Brain microvascular endothelial cell (primary cell): ENCODE results near the gene FMO2.

Source experiments
- DNase-seq: peaks from one replicate; pipeline ENCODE4 v3.0.0-alpha.2; 2020
- H3K27ac ChIP-seq: fragments of 250-450 bp; sonication (Bioruptor Pico); 2 replicates; pipeline ENCODE4 v1.5.1; 2020; ENCODE audit warnings: mild to moderate bottlenecking, moderate library complexity
- H3K27me3 ChIP-seq: fragments of 250-450 bp; sonication (Bioruptor Pico); replicated peaks from 2 replicates; pipeline ENCODE4 v1.5.1; 2020; ENCODE audit warnings: mild to moderate bottlenecking
- H3K36me3 ChIP-seq: fragments of 250-450 bp; sonication (Bioruptor Pico); replicated peaks from 2 replicates; pipeline ENCODE4 v1.5.1; 2020; ENCODE audit warnings: mild to moderate bottlenecking
- H3K4me3 ChIP-seq: 2 replicates; pipeline ENCODE4 v1.5.1; 2011; ENCODE audit warnings: low read depth, mild to moderate bottlenecking, control low read depth, low read length, moderate library complexity
- in situ Hi-C: cut with HindIII; loops from 2 replicates; pipeline ENCODE4 v1.10.0; 2017; ENCODE audit warnings: low sequenced_read_pairs, low pct_ligation_motif_present
- TF ChIP-seq, protein P1 (sequence below): IDR thresholded peaks from 2 replicates; pipeline ENCODE4 v1.5.1; 2011; ENCODE audit warnings: low read depth, mild to moderate bottlenecking, moderate library complexity, low read length, control low read depth, inconsistent platforms; ENCODE audit errors: missing control alignments

FMO2 gene

DNA sequence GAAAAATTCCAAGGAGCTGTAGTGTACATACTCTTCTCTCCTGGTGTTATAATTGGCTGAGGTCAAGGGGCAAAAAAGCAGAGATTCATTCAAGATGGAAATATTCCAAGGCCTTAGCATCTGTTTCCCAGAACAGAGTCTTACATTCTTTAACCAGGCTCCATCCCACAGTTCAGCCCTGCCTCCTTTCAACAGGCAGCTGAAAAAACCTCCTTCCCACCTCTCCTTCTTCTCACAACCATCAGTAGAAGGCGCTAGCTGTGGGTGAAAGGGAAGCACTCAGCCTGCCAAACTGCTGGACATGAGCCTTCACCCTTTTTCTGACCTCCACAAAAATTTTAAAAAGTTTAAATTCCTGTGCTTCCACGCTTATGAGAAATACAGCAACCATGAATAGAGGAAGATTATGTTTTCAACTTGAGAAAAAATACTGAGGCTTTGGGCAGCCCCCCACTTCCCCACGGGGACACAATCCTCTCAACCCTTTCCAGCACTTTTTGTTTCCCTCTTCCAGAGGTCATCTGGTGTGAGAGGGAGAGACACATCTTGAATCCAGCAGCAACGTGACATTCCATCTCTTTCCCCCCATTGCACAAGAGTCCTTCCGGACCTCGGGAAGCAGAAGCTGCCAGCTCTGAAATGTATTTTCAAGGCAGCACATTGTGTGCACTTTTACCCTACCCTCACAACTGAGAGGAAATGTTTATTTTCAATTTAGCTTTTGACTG lies 43.2 kb upstream of the FMO2 start:
- Histone ChIP-seq H3K4me3 (no peak overlapping the region), H3K36me3 (no peaks in the 10 kb centered on the region), H3K27me3 (no peaks in the 10 kb centered on the region), H3K27ac (peak overlapping the region; percentile 12)
- in situ Hi-C loops, result no loop called here
- TF ChIP-seq, protein P1, sequence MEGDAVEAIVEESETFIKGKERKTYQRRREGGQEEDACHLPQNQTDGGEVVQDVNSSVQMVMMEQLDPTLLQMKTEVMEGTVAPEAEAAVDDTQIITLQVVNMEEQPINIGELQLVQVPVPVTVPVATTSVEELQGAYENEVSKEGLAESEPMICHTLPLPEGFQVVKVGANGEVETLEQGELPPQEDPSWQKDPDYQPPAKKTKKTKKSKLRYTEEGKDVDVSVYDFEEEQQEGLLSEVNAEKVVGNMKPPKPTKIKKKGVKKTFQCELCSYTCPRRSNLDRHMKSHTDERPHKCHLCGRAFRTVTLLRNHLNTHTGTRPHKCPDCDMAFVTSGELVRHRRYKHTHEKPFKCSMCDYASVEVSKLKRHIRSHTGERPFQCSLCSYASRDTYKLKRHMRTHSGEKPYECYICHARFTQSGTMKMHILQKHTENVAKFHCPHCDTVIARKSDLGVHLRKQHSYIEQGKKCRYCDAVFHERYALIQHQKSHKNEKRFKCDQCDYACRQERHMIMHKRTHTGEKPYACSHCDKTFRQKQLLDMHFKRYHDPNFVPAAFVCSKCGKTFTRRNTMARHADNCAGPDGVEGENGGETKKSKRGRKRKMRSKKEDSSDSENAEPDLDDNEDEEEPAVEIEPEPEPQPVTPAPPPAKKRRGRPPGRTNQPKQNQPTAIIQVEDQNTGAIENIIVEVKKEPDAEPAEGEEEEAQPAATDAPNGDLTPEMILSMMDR, result peak; percentile 41
- DNase-seq, result peak; percentile 73

DNA sequence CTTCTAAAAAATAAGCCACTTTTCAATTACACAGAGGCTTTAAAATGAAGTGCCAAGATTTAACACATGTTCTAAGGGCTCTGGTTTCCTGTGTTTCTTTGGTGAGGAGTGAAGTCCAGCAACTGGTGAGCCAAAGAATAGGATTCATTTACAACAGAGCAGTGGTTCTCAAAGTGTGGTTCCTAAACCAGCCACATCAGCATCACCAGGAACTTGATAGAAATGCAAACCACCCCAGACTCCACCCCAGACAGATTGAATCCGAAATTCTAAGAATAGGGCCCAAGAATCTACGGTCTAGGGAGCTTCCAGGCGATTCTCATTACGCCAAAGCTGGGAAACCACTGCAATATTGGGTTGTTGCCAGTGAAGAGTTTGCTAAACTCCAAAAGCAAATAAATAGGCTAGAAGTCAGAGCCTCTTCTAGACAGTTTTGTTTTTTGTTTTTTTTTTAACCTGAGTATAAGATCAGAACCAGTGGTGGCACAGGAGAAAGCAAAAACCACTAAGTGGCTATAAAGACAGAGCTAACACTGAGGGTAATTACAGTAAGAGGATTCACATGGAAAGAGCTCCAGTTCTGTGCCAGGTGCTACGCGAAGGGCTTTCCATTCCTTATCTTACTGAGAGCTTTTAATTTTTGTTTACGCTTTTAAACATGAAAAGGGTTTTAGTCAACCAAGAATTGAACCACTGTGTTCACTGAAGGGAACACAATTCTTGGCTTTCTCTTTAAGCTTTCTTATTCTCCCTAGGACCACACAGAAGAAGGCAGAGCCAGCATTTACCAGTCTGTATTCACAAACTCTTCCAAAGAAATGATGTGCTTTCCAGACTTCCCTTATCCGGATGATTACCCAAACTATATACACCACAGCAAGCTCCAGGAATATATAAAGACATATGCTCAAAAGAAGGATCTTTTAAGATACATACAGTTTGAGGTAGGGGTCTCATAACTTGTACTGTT lies 42.4 kb upstream of the FMO2 start:
- H3K27ac ChIP-seq, result peak overlapping the region; percentile 12
- in situ Hi-C loops, result no loop called here
- no peaks in the 10 kb centered on the region for H3K27me3 ChIP-seq
- no peak overlapping the region for H3K4me3 ChIP-seq
- TF ChIP-seq, protein P1, result no peak
- peak; percentile 28 for DNase-seq
- H3K36me3 ChIP-seq, result no peaks in the 10 kb centered on the region

DNA sequence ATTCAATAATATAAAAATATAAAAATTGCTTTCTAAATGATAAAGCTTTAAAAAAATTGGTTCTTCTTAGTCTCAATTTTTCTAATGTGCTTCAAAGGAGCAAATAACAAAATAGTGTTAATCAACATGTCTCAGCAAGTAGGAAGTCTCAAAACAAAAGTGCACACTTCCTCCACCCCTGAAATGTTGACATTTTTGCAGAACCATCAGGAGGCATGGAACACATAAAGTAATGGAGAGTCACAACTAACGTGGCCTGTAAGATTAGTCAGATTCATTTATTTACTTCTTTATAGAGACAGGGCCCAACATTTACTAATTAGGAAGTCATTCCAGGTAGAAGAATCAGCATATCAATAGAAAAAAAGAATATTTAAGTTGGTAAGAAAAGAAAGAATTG lies 34.9 kb upstream of the FMO2 start:
- no peak for DNase-seq
- in situ Hi-C loops, result no loop called here
- TF ChIP-seq, protein P1, result no peak
- Histone ChIP-seq H3K36me3 (no peaks in the 10 kb centered on the region), H3K27me3 (no peaks in the 10 kb centered on the region), H3K4me3 (no peak overlapping the region), H3K27ac (no peak overlapping the region)

DNA sequence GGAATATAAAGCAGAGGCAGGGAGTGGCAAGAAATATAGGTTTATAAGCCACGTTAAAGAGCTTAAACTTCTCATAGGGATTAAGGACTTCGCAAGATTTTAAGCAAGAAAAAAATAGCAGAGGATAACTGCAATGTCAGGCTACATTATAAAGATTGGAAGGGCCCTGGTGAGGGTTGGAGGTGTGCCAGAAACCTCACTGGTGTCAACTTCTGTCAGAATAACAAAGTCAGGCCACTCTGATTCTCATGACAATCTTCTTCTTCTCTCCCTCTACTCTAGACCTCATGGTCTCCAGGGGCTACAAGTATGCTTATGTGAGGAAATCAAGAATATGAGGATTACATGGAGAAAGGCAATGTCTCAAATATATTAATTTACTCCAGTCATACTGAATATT lies 32.6 kb upstream of the FMO2 start:
- H3K36me3 ChIP-seq, result no peaks in the 10 kb centered on the region
- H3K4me3 ChIP-seq, result no peak overlapping the region
- TF ChIP-seq, protein P1, result no peak
- DNase-seq, result no peak
- in situ Hi-C loops, result no loop called here
- no peaks in the 10 kb centered on the region for H3K27me3 ChIP-seq
- H3K27ac ChIP-seq, result no peak overlapping the region

DNA sequence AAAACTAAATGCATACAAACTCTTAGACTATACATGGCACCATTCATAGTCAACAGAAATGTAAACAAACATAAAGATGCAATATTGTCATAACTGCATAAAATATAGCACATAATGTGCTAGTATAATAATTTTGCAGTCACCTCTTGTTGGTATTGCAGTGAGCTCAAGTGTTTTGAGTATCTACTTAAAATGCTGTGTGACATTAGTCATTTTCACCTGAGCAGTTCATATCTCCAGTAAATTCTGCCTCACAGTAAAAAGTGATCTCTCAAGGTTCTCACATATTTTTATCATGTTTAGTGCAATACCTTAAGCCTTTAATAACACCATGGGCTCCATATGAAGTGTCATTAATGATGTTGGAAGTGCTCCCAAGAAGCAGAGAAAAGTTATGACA lies 29.6 kb upstream of the FMO2 start:
- TF ChIP-seq, protein P1, result no peak
- in situ Hi-C loops, result no loop called here
- Histone ChIP-seq H3K36me3 (no peaks in the 10 kb centered on the region), H3K4me3 (no peak overlapping the region), H3K27me3 (no peaks in the 10 kb centered on the region), H3K27ac (no peak overlapping the region)
- DNase-seq, result no peak
